HG03108 (cell line): ENCODE measurements around the gene FYCO1.
A peak's percentile ranks its signal among the peaks of the same experiment; 100 is the strongest.

ENCODE experiments used
- ATAC-seq: cut with Tn5 transposase; IDR thresholded peaks from one replicate; pipeline ENCODE4 v1.9.1; 2021; ENCODE audit warnings: moderate library complexity; ENCODE audit not compliant: unreplicated experiment

The FYCO1 gene

GRCh38 chr3:45921158-45922038, 74.2 kb downstream of the FYCO1 start:
- ATAC-seq = no peak

GRCh38 chr3:45917146-45917898, 78.3 kb downstream of the FYCO1 start:
- no peak for ATAC-seq

GRCh38 chr3:45915518-45916231, 79.9 kb downstream of the FYCO1 start:
- ATAC-seq = peak; percentile 92

DNA sequence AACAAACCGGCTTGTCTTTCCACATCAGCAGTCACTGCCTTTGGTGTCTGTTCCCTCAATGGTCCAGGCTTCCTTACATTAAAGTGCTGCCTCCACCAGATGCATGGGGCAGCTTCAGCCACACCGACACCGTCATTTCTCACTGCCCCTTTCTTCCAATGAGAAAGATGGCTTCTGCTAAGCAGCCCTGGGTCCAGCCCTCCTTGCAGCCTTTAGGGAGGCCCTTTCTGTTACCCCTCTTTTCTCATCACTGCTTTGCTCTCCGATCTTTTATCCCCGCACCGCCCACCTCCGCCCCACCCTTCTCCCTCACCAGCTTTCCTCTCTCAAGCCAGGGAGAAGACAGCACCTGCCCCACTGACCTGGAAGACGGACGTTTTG, 80.6 kb downstream of the FYCO1 start:
- no peak for ATAC-seq

DNA sequence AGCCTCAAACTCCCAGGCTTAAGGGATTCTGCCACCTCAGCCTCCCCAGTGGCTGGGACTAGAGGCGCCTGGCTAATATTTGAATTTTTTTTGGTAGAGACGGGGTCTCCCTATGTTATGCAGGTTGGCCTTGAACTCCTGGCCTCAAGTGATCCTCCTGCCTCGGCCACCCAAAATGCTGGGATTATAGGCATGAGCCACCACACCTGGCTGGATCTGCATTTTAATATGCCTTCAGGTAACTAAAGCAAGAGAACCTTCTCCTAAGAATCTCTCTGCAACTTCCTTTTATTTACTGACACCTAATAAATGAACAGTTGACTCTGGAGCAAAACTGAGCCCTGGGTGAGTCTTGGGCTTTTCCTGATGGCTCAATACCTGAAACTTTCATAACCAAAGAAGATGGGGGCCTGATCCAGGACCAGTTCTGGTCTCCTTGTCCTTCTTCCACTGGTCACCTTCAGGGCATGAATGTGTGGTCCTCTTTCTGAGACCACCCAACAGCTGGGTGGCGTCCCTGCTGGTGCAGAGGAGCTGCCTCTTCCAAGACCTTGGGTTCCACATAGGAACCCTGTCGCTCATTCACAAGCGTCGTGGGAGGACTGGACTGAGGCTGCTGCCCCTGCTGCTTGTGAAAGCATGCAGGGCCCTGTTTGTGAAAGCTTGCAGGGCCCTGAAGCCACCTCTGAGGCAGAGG, 81.1 kb downstream of the FYCO1 start:
- no peak for ATAC-seq

GRCh38 chr3:45912435-45912834, 83.2 kb downstream of the FYCO1 start:
- no peak for ATAC-seq

GRCh38 chr3:45911511-45912226, 84.0 kb downstream of the FYCO1 start:
- no peak for ATAC-seq

GRCh38 chr3:45910892-45911291, 84.7 kb downstream of the FYCO1 start:
- no peak for ATAC-seq

GRCh38 chr3:45909542-45909941, 86.1 kb downstream of the FYCO1 start:
- no peak for ATAC-seq

- ATAC-seq = no peak
Measured at GRCh38 chr3:45908761-45909160, 86.9 kb downstream of the FYCO1 start.

- no peak for ATAC-seq
Measured at GRCh38 chr3:45907769-45908705, 87.6 kb downstream of the FYCO1 start.

- no peak for ATAC-seq
Measured at GRCh38 chr3:45906681-45907407, 88.8 kb downstream of the FYCO1 start.

- no peak for ATAC-seq
Measured at GRCh38 chr3:45905755-45906154, 89.9 kb downstream of the FYCO1 start.

DNA sequence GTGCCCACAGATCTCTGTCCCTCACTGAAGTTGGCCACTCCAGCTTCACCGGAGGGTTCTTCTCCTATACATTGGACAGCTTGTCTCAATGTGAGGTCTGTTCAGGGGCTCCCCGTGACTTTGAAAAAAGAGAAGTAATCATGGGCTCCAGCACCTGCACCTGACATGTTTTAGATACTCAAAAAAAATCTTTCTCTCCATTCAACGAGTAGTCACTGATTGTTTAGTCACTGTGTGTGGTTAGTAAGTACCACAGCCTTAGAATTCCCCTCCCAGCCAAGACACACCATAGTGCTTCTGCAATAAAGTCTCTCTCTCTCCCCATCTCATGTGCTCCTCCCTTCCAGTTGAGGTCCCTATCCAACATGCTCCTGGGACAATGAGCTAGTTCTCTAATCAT, 90.7 kb downstream of the FYCO1 start:
- no peak for ATAC-seq

GRCh38 chr3:45896956-45897355, 98.7 kb downstream of the FYCO1 start:
- no peak for ATAC-seq

DNA sequence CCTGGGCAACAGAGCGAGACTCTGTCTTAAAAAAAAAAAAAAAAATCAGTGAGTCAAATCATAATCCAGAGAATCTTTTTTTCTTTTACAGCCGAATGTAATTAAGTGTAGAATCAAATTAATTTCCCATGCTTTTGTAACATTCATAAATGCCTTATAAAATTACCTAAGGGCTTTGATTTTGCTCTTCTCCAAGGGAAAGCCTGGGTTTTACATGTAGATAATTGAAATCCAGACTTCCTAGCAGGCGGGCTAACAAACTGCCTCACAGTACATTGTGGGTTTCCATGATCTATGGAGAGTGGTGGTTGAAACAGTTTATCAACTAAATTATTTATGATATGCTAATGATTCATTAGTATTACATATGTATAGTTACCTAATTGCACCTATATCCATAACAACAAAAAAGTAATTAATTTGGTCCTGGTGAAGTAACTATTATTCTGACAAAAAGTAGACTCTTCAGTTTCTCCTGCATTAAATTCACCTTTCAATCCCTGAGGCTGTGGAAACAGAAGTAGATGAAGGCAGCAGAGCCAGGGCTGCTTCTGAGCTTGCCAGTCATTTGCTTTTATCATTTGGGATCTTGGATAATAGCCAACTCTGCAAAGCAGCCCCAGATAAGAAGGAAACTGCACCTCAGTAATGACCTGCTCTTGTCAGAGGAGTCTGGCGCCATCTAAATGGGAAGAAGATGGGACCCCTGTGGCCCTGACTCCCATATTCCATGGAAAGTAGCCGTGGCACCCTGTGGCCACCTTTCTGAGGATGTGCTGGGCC, 99.7 kb downstream of the FYCO1 start:
- ATAC-seq = no peak

DNA sequence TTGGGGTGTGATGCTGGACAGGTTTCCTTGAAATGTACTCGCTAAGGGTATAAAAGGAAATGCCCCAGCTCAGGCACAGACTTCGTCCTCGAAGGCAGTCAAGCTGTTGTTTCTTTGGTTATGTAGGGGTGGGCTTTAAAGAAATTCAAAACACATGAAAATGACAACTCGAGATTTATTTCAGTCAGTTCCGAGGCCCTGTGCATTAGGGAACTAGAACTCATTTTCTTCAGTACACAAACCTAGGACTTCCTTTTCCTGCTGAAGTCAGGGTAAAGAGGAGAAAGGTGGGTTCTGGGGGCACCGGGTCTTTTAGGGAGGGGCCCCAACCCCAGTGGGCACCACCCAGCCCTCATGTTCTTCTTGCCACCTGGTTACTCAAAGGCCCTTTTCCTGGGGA, 101.6 kb downstream of the FYCO1 start:
- no peak for ATAC-seq

DNA sequence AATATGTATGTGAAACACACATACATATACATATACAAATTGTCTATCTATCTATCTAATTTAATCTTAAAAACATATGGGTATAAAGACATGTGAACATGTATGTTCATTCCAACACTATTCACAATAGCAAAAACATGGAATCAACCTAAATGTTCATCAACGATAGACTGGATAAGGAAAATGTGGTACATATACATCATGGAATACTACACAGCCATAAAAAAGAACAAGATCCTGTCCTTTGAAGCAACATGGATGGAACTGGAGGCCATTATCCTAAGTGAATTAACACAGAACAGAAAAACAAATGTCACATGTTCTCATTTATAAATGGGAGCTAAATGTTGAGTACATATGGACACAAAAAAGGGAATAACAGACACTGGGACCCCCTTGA, 103.5 kb downstream of the FYCO1 start:
- ATAC-seq = no peak
